Tibial nerve (tissue), 4 donors: ENCODE data around the gene CMIP. TPM values are rescaled to one million over a fixed set of nuclear protein-coding genes. Genes with fewer than 3 reads are reported as not detected.

Experiments used
- DNase-seq, 2 donors: peaks; one replicate each; pipeline ENCODE4 v3.0.0-alpha.2; 2019; ENCODE audit warnings: low spot score in 2 of 2
- H3K27ac ChIP-seq, 4 donors: fragments of 200-600 bp; sonication (generic) in 3 of 4; one replicate each; pipeline ENCODE4 v1.5.1; 2017 to 2019; ENCODE audit warnings: mild to moderate bottlenecking in 1 of 4
- H3K27me3 ChIP-seq, 2 donors: fragments of 200-600 bp; sonication (generic) in 1 of 2; one replicate each; pipeline versions ENCODE4 v1.5.1 to v1.6.0; 2017 to 2019
- H3K36me3 ChIP-seq, 3 donors: fragments of 200-600 bp; sonication (generic); one replicate each; pipeline ENCODE4 v1.5.1; 2018 to 2019
- H3K4me1 ChIP-seq, 4 donors: fragments of 200-600 bp; sonication (generic) in 3 of 4; one replicate each; pipeline ENCODE4 v1.5.1; 2017 to 2019
- H3K4me3 ChIP-seq, 4 donors: fragments of 200-600 bp; sonication (generic) in 3 of 4; one replicate each; pipeline ENCODE4 v1.5.1; 2017 to 2019; ENCODE audit warnings: mild to moderate bottlenecking in 1 of 4, moderate library complexity in 1 of 4
- H3K9me3 ChIP-seq, 4 donors: fragments of 200-600 bp; sonication (generic) in 3 of 4; one replicate each; pipeline ENCODE4 v1.5.1; 2017 to 2019
- EP300 ChIP-seq, 2 donors: sonication (generic); formaldehyde crosslinking; IDR thresholded peaks; one replicate each; pipeline ENCODE4 v1.6.1; 2017; ENCODE audit warnings: antibody characterized with exemption in 2 of 2, mild to moderate bottlenecking in 1 of 2
- POLR2A ChIP-seq, 2 donors: fragments of 450-650 bp; IDR thresholded peaks; one replicate each; pipeline ENCODE4 v1.6.1; 2017; ENCODE audit warnings: antibody characterized with exemption in 2 of 2, mild to moderate bottlenecking in 2 of 2, moderate library complexity in 2 of 2
- WGBS, 2 donors: methylation state at CpG; one replicate each; pipeline ENCODE4 v1.1.5; 2018; 5-methylcytosine and 5-hydroxymethylcytosine counted together
- total RNA-seq, 4 donors: library from RNA; depleted of rRNA; stranded (reverse); fragments of >200 nt; gene quantifications; one replicate each; pipeline ENCODE4 v1.1.0, GENCODE V29; 2016
- TF ChIP-seq, protein P1 (sequence below), 5 experiments: fragments of 200-600 bp in 3 of 5; fragments of 450-650 bp in 2 of 5; sonication (generic) in 3 of 5; IDR thresholded peaks; one replicate each; pipeline ENCODE4 v1.5.1; 2016 to 2019; ENCODE audit warnings: antibody characterized with exemption in 5 of 5, mild to moderate bottlenecking in 3 of 5, moderate library complexity in 2 of 5

CMIP gene
- total RNA-seq, 4 donors from 2014 or later: 28.2 to 48.8 (median 31.8) TPM

DNA sequence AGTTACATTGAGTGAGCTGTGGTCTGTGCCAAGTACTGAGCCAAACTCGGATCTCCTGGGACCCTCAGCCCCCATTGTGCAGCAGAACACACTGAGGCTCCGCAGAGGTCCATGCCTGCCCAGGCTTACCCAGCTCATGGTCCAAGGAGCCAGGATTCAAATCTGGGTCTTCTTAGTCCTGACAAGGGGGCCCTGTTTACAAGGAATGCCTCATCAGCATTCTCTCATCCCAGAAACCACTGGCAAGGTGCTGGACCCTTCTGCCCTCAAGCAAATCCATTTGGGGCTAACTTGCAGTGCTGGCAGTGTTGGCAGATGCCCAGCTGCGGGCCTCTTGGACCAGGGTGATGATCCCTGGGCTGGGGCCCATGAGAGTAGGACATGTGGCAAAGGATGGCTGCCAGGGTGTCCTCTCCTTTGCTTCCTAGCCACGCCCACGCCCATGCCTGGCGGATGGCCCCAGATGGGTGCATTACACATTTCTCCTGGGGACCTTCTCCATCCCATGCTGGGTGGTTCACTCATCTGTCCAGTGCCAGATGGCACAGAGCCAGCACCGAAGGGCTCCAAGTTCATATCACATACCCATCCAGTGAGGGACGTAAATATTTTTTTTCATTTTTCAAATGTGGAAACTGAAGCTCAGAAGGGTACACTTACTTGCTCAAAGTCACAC, 117.7 kb downstream of the CMIP start:
- Histone ChIP-seq H3K4me1 (peaks cover 0 to 16% (median 2%) of the 10 kb centered on the region in 4 donors), H3K27me3 (no peaks in the 10 kb centered on the region), H3K36me3 (no peaks in the 10 kb centered on the region), H3K27ac (no peak overlapping the region), H3K9me3 (no peaks in the 10 kb centered on the region), H3K4me3 (no peak overlapping the region)
- no peak for DNase-seq
- 77 to 84% methylated on average over 7 to 8 of the region's 8 CpGs for WGBS, 2 donors
- TF ChIP-seq EP300 (IDR thresholded peaks at IDR 0.05) (no peak), POLR2A (IDR thresholded peaks at IDR 0.05) (no peak)
- TF ChIP-seq, protein P1, sequence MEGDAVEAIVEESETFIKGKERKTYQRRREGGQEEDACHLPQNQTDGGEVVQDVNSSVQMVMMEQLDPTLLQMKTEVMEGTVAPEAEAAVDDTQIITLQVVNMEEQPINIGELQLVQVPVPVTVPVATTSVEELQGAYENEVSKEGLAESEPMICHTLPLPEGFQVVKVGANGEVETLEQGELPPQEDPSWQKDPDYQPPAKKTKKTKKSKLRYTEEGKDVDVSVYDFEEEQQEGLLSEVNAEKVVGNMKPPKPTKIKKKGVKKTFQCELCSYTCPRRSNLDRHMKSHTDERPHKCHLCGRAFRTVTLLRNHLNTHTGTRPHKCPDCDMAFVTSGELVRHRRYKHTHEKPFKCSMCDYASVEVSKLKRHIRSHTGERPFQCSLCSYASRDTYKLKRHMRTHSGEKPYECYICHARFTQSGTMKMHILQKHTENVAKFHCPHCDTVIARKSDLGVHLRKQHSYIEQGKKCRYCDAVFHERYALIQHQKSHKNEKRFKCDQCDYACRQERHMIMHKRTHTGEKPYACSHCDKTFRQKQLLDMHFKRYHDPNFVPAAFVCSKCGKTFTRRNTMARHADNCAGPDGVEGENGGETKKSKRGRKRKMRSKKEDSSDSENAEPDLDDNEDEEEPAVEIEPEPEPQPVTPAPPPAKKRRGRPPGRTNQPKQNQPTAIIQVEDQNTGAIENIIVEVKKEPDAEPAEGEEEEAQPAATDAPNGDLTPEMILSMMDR (IDR thresholded peaks at IDR 0.05): no peak

DNA sequence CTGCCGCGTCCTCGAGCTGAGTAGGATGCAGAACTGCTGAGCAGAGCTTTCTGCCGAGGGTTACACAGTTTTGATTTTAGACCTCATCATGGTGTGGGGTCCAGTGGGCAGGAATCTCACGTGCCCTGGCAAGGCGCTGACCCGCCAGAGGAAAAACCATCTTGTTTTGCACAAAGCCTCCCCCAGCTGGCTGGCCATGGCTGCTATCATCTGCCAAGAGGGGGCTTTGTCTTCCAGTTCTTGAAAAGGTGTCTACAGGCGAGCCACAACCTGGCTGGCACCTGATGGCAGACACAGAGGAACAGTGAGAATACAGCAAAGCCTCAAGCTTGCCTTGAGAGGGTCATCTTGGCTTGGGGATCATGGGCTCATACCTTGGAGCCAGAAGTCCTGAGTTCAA, 118.3 kb downstream of the CMIP start:
- no peak overlapping the region for H3K27ac ChIP-seq

DNA sequence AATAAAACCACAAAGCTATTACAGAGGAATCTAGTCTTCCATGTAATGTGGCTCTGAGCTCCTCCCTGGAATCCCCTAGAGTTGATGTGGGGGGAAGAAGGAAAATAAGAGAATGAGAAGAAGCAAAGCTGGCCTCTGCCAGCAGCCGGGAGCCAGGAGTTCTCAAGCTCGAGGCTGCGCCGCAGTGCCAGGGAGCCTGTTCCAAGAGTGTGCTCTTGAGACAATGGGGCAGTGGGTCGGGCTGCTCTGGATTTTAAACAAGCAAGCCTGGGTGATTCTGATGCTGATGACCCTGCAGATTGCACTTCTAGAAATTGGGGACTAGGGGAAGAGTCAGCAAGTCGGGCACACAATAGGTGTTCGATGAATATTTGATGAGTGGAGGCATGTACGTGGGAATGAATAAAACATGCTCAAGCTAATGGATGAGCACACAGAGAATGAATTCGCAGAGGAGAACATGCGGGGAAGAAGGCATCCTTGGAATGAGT, 119.9 kb downstream of the CMIP start:
- H3K9me3 ChIP-seq: no peaks in the 10 kb centered on the region
- peaks cover 0 to 21% (median 5%) of the 10 kb centered on the region in 4 donors for H3K4me1 ChIP-seq
- TF ChIP-seq, protein P1 (IDR thresholded peaks at IDR 0.05): no peak
- TF ChIP-seq POLR2A (IDR thresholded peaks at IDR 0.05): no peak
- no peak for TF ChIP-seq EP300 (IDR thresholded peaks at IDR 0.05)
- no peak overlapping the region for H3K27ac ChIP-seq
- DNase-seq: no peak
- H3K36me3 ChIP-seq: no peaks in the 10 kb centered on the region
- H3K4me3 ChIP-seq: no peak overlapping the region
- WGBS, 2 donors: 38 to 50% methylated on average over 10 of the region's 10 CpGs
- H3K27me3 ChIP-seq: no peaks in the 10 kb centered on the region

More for the DNA sequence above, 118.3 kb downstream of the CMIP start:
- no peak for DNase-seq
- Histone ChIP-seq H3K27me3 (no peaks in the 10 kb centered on the region), H3K9me3 (no peaks in the 10 kb centered on the region), H3K4me1 (peaks cover 0 to 16% (median 2%) of the 10 kb centered on the region in 4 donors), H3K36me3 (no peaks in the 10 kb centered on the region), H3K4me3 (no peak overlapping the region)
- 92 to 93% methylated on average over 8 of the region's 8 CpGs for WGBS, 2 donors
- TF ChIP-seq, protein P1 (IDR thresholded peaks at IDR 0.05): no peak
- TF ChIP-seq POLR2A (IDR thresholded peaks at IDR 0.05): no peak
- no peak for TF ChIP-seq EP300 (IDR thresholded peaks at IDR 0.05)

DNA sequence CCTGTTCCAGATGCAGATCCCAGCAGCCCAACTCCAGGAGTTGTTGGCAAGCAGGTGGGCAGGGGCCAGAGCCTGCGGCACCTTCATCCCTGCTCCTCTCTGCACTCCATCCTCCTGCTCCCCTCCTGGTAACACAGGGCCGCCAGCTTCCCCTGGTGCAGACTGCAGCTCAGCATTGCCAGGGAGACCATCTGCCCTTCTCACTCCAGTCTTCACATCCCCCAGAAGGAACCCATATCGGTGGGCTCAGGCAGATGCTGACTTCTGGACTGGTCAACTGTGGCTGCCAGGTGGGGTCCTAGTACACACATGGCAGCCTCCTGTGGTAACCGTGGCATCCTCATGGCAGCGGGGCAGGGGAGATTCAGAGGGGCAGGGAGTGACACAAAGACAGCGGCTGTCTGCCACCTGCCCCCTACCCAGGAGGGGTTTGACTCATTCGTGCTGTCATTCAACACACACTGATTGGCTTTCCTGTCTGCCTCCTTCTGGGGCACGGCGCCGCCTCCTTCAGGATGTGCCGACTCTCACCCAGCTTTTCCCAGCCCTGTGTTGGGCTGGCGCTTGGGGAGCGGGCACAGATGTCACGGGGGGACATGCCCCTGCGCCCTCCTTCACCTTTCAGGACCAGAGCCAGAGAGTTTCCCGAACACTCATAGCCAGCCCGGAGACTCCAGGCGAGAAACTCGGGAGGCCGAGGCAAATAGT, 120.9 kb downstream of the CMIP start:
- no peaks in the 10 kb centered on the region for H3K9me3 ChIP-seq
- no peaks in the 10 kb centered on the region for H3K36me3 ChIP-seq
- no peak overlapping the region for H3K27ac ChIP-seq
- no peaks in the 10 kb centered on the region for H3K27me3 ChIP-seq
- WGBS, 2 donors: 80 to 90% methylated on average over 20 of the region's 20 CpGs
- DNase-seq: no peak
- no peak overlapping the region for H3K4me3 ChIP-seq
- peaks cover 0 to 26% (median 5%) of the 10 kb centered on the region in 4 donors for H3K4me1 ChIP-seq
- TF ChIP-seq, protein P1 (IDR thresholded peaks at IDR 0.05): no peak
- no peak for TF ChIP-seq POLR2A (IDR thresholded peaks at IDR 0.05)
- no peak for TF ChIP-seq EP300 (IDR thresholded peaks at IDR 0.05)
